Renal pelvis (tissue), 12 donors: Measurements from ENCODE around the gene ZMYND8. TPM values are rescaled to one million over a fixed set of nuclear protein-coding genes. Genes with fewer than 3 reads are reported as not detected.
"Not testable (repeated sequence)": the region's sequence is repeated elsewhere in the genome, so short reads cannot be mapped to it uniquely, and the experiment has no call there.

Source experiments
- DNase-seq: peaks from one replicate; pipeline ENCODE4 v3.0.0-alpha.2; 2013
- long read RNA-seq, 16 experiments: transcript quantifications; one replicate each; lab custom pipeline, GENCODE V29; 2026
- polyA plus RNA-seq, 3 donors: library from polyadenylated mRNA; unstranded; fragments of 120-200 nt; gene quantifications; one replicate each; pipeline ENCODE4 v1.2.1, GENCODE V29; 2013; ENCODE audit not compliant: insufficient read length in 3 of 3

ZMYND8 gene
- polyA plus RNA-seq: 10 to 100 TPM; 41.1 to 49.4 (median 42.8) TPM
- long read RNA-seq, donor 1, full-length matches to known transcripts: 1 of 1 reads
- long read RNA-seq, donor 1, partial matches to known transcripts: 0 of 1 reads
- long read RNA-seq, donor 1, other reads (novel, unspliced or antisense): 0 of 1 reads
- long read RNA-seq, donor 2, partial matches to known transcripts: 15 of 17 reads
- long read RNA-seq, donor 2, other reads (novel, unspliced or antisense): 0 of 17 reads
- long read RNA-seq, donor 3: 0 reads
- long read RNA-seq, donor 4: 0 reads
- long read RNA-seq, donor 5: 0 reads
- long read RNA-seq, donor 6, full-length matches to known transcripts: 1 of 30 reads
- long read RNA-seq, donor 6, partial matches to known transcripts: 29 of 30 reads
- long read RNA-seq, donor 6, other reads (novel, unspliced or antisense): 0 of 30 reads
- long read RNA-seq, donor 7: 0 reads
- long read RNA-seq, donor 8, partial matches to known transcripts: 6 of 6 reads
- long read RNA-seq, donor 8, other reads (novel, unspliced or antisense): 0 of 6 reads
- long read RNA-seq, donor 9: 0 reads
- long read RNA-seq, donor 10, partial matches to known transcripts: 6 of 6 reads
- long read RNA-seq, donor 10, other reads (novel, unspliced or antisense): 0 of 6 reads
- long read RNA-seq, donor 11: 0 reads
- long read RNA-seq, donor 12, partial matches to known transcripts: 51 of 52 reads
- long read RNA-seq, donor 12, other reads (novel, unspliced or antisense): 0 of 52 reads
- long read RNA-seq, donor 13, partial matches to known transcripts: 0 of 1 reads
- long read RNA-seq, donor 13, other reads (novel, unspliced or antisense): 0 of 1 reads
- long read RNA-seq, donor 14: 0 reads
- long read RNA-seq, donor 15, partial matches to known transcripts: 13 of 13 reads
- long read RNA-seq, donor 15, other reads (novel, unspliced or antisense): 0 of 13 reads
- long read RNA-seq, donor 16: 0 reads

- DNase-seq: peak; percentile 96
Measured at GRCh38 chr20:47356526-47357295, at the start of gene ZMYND8. Gene ZMYND8, minus strand, starts transcription at chr20:47356699. Its CDS starts 29 bp downstream, at chr20:47356670.

- DNase-seq: no peak
Measured at GRCh38 chr20:47405775-47406325, 49.4 kb upstream of the ZMYND8 start.

- no peak for DNase-seq
Measured at GRCh38 chr20:47400685-47401084, 44.2 kb upstream of the ZMYND8 start.

- DNase-seq: no peak
Measured at GRCh38 chr20:47397652-47398301, 41.3 kb upstream of the ZMYND8 start.

GRCh38 chr20:47396762-47397476 is 40.4 kb upstream of the ZMYND8 start:
- no peak for DNase-seq

- DNase-seq: not testable (repeated sequence)
Measured at GRCh38 chr20:47393796-47394514, 37.5 kb upstream of the ZMYND8 start.

GRCh38 chr20:47392721-47393073 is 36.2 kb upstream of the ZMYND8 start:
- no peak for DNase-seq

- no peak for DNase-seq
Measured at GRCh38 chr20:47392015-47392720, 35.7 kb upstream of the ZMYND8 start.

- no peak for DNase-seq
Measured at GRCh38 chr20:47391276-47392010, 34.9 kb upstream of the ZMYND8 start.

GRCh38 chr20:47389867-47390347 is 33.4 kb upstream of the ZMYND8 start:
- no peak for DNase-seq

GRCh38 chr20:47385968-47386367 is 29.5 kb upstream of the ZMYND8 start:
- DNase-seq: not testable (repeated sequence)

- no peak for DNase-seq
Measured at GRCh38 chr20:47382746-47383415, 26.4 kb upstream of the ZMYND8 start.

- DNase-seq: no peak
Measured at GRCh38 chr20:47380481-47380880, 24.0 kb upstream of the ZMYND8 start.

GRCh38 chr20:47379433-47380150 is 23.1 kb upstream of the ZMYND8 start:
- DNase-seq: no peak

GRCh38 chr20:47377122-47377722 is 20.7 kb upstream of the ZMYND8 start:
- no peak for DNase-seq

- not testable (repeated sequence) for DNase-seq
Measured at GRCh38 chr20:47376096-47376643, 19.7 kb upstream of the ZMYND8 start.
